Adrenal gland (tissue), 12 donors: ENCODE results near the gene ETNK2. TPM values are rescaled to one million over a fixed set of nuclear protein-coding genes. Genes with fewer than 3 reads are reported as not detected.

Source experiments
- DNase-seq, 7 donors: peaks; one replicate each; pipeline ENCODE4 v3.0.0-alpha.2; 2019 to 2020
- H3K27ac ChIP-seq, 5 donors: fragments of 200-600 bp; sonication (generic) in 4 of 5; 1 replicate in 3 of 5; 2 replicates in 2 of 5; pipeline versions ENCODE4 v1.5.1 to v1.8.0; 2016 to 2020; ENCODE audit warnings: mild to moderate bottlenecking in 1 of 5
- H3K27me3 ChIP-seq: fragments of 200-600 bp; 2 replicates; pipeline ENCODE4 v1.8.0; 2021
- H3K36me3 ChIP-seq, 2 donors: fragments of 200-600 bp; replicated peaks in 1 of 2; 1 replicate in 1 of 2; 2 replicates in 1 of 2; pipeline versions ENCODE4 v1.5.1 to v1.8.0; 2018 to 2022
- H3K4me1 ChIP-seq, 2 donors: fragments of 200-600 bp; replicated peaks in 1 of 2; 1 replicate in 1 of 2; 2 replicates in 1 of 2; pipeline versions ENCODE4 v1.5.1 to v1.8.0; 2018 to 2021
- H3K4me3 ChIP-seq, 4 donors: fragments of 200-600 bp; sonication (generic) in 3 of 4; one replicate each; pipeline ENCODE4 v1.5.1; 2016 to 2018
- H3K9me3 ChIP-seq, 3 donors: fragments of 200-600 bp; sonication (generic) in 1 of 3; replicated peaks in 1 of 3; 1 replicate in 2 of 3; 2 replicates in 1 of 3; pipeline versions ENCODE4 v1.5.1 to v1.8.0; 2016 to 2021
- POLR2A ChIP-seq, 2 donors: fragments of 450-650 bp; IDR thresholded peaks; one replicate each; pipeline ENCODE4 v1.6.1; 2017; ENCODE audit warnings: antibody characterized with exemption in 2 of 2, mild to moderate bottlenecking in 2 of 2, moderate library complexity in 1 of 2
- WGBS, 4 donors: extraction: QIAGEN DNeasy Blood & Tissue Kit in 2 of 4; methylation state at CpG; one replicate each; pipeline versions ENCODE4 v1.1.5 to v1.1.7; 2013 to 2017; 5-methylcytosine and 5-hydroxymethylcytosine counted together
- intact Hi-C, 2 donors: fragments of 100-400 bp; cut with DNase I; formaldehyde crosslinking; loops; one replicate each; pipeline versions ENCODE4 v1.14.1 to v1.15.0; 2022 to 2023
- polyA plus RNA-seq, 3 donors: library from polyadenylated mRNA; stranded (reverse); fragments of 200-250 nt in 2 of 3; fragments of 350-450 nt in 1 of 3; fragmentation: Illumina TruSeq in 1 of 3; extraction: RNeasy Lipid Tissue Mini Kit (QIAGEN cat#74804) in 1 of 3; gene quantifications; one replicate each; pipeline ENCODE4 v1.2.3, GENCODE V29; 2013 to 2014
- total RNA-seq, 9 donors: library from RNA; depleted of rRNA in 4 of 9; stranded (reverse); fragments of >200 nt in 4 of 9; fragments of 120-200 nt in 1 of 9; fragmentation: NEBNext Ultra II Directional in 1 of 9; extraction: Animal tissue kit (Norgen Biotek cat#: 25700) in 1 of 9; gene quantifications; one replicate each; pipeline versions ENCODE4 v1.1.0 to v1.2.4, GENCODE V29; 2013 to 2023
- TF ChIP-seq, protein P1 (sequence below), 6 experiments: fragments of 450-650 bp in 4 of 6; fragments of 200-600 bp in 2 of 6; sonication (generic) in 1 of 6; IDR thresholded peaks; 1 replicate in 5 of 6; 2 replicates in 1 of 6; pipeline versions ENCODE4 v1.5.1 to v1.8.0; 2016 to 2021; ENCODE audit warnings: antibody characterized with exemption in 6 of 6, mild to moderate bottlenecking in 2 of 6, moderate library complexity in 1 of 6
- donor health status: healthy with polysubstance abuse.
- donor health status: Bipolar disorder and iron deficiency.
- donor health status: DM: yes; HTN: yes; CAD: no.
- donor health status: DM: no; HTN: no; CAD: no.
- donor health status: DM: no; HTN: no; CAD: no.
- donor health status: DM: yes; HTN: yes; CAD: no.

Gene ETNK2
- total and polyA plus RNA-seq, 12 donors: 3.1 to 78.6 (median 9.3) TPM

DNA sequence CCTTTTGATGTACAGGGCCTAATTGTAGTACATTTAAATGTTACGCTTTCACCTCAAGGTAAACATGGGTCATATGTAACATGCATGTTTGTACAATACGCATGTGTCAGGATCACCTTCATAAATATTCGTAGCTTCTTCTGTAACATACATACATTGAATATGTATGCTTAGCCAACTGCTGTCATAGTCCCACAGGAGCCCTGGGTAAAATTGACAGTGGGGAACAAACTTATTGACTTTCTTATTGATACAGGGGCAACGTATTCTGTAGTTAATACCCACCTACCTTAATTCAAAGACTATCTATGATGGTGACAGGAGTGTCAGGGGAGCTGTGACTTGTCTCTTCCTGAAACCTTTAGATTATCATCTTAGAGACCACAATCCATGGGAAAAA, 18.0 kb upstream of the ETNK2 start:
- Histone ChIP-seq H3K4me1 (no peaks in the 10 kb centered on the region), H3K27me3 (no peaks in the 10 kb centered on the region), H3K4me3 (no peak overlapping the region), H3K27ac (no peak overlapping the region), H3K36me3 (no peaks in the 10 kb centered on the region), H3K9me3 (peaks cover 0 to 4% (median 0%) of the 10 kb centered on the region in 3 donors)
- TF ChIP-seq POLR2A (IDR thresholded peaks at IDR 0.05): no peak
- TF ChIP-seq, protein P1, sequence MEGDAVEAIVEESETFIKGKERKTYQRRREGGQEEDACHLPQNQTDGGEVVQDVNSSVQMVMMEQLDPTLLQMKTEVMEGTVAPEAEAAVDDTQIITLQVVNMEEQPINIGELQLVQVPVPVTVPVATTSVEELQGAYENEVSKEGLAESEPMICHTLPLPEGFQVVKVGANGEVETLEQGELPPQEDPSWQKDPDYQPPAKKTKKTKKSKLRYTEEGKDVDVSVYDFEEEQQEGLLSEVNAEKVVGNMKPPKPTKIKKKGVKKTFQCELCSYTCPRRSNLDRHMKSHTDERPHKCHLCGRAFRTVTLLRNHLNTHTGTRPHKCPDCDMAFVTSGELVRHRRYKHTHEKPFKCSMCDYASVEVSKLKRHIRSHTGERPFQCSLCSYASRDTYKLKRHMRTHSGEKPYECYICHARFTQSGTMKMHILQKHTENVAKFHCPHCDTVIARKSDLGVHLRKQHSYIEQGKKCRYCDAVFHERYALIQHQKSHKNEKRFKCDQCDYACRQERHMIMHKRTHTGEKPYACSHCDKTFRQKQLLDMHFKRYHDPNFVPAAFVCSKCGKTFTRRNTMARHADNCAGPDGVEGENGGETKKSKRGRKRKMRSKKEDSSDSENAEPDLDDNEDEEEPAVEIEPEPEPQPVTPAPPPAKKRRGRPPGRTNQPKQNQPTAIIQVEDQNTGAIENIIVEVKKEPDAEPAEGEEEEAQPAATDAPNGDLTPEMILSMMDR (IDR thresholded peaks at IDR 0.05): no peak
- DNase-seq: no peak
- intact Hi-C loops: no loop called here
- 82 to 95% (median 87%) methylated on average over 4 of the region's 4 CpGs for WGBS, 4 donors

DNA sequence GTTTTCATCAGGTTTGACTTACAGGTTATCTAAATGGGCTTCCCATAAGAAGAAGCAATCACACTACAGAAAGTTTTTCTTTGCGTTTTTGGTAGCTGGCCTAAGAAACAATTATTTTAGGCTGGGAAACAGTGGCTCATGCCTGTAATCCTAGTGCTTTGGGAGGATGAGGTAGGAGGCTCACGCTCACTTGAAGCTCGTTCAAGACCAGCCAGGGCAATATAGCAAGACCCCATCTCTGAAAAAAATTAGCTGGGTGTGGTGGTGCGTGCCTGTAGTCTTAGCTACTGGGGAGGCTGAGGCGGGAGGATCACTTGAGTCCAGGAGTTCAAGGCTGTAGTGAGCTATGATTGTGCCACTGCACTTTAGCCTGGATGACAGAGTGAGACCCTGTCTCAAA, 15.9 kb upstream of the ETNK2 start:
- WGBS, 4 donors: 69 to 93% (median 85%) methylated on average over 5 of the region's 5 CpGs
- TF ChIP-seq, protein P1 (IDR thresholded peaks at IDR 0.05): no peak
- no peak for TF ChIP-seq POLR2A (IDR thresholded peaks at IDR 0.05)
- H3K27me3 ChIP-seq: no peaks in the 10 kb centered on the region
- intact Hi-C loops: no loop called here
- no peaks in the 10 kb centered on the region for H3K4me1 ChIP-seq
- DNase-seq: no peak
- no peak overlapping the region for H3K4me3 ChIP-seq
- no peaks in the 10 kb centered on the region for H3K36me3 ChIP-seq
- peaks cover 0 to 4% (median 0%) of the 10 kb centered on the region in 3 donors for H3K9me3 ChIP-seq
- no peak overlapping the region for H3K27ac ChIP-seq

DNA sequence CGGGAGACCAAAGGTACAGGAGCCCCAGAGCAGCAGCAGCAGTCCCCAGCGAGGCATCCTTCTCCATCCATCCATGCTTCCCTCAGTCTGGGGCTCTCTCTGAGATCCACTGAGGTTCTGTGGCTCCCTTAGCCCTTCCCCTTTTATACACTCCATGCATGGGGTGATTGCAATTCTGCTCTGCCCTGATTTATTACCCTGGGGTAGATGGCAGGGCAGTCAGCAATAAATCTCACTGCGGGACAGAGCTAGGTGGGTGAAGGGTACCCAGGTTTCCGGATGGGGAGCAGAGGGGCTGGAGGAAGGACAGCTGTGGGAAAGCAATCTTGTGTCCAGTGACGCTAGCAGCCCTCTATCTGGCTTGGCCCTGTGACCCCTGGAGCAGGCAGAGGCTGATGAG, 14.4 kb upstream of the ETNK2 start, which contains the start of gene REN:
TSS of gene REN (minus strand) at position 119 of the 400 bp plus-strand sequence. CDS start at position 75, 44 bp downstream.
- no peak for TF ChIP-seq POLR2A (IDR thresholded peaks at IDR 0.05)
- TF ChIP-seq, protein P1 (IDR thresholded peaks at IDR 0.05): no peak
- intact Hi-C loops: no loop called here
- Histone ChIP-seq H3K27me3 (no peaks in the 10 kb centered on the region), H3K36me3 (no peaks in the 10 kb centered on the region), H3K27ac (no peak within 1 kb of the TSS), H3K9me3 (peaks cover 0 to 4% (median 0%) of the 10 kb centered on the region in 3 donors), H3K4me1 (no peaks in the 10 kb centered on the region), H3K4me3 (no peak within 1 kb of the TSS)
- DNase-seq: no peak
- 55 to 64% (median 58%) methylated on average over 5 of the region's 5 CpGs for WGBS, 4 donors

DNA sequence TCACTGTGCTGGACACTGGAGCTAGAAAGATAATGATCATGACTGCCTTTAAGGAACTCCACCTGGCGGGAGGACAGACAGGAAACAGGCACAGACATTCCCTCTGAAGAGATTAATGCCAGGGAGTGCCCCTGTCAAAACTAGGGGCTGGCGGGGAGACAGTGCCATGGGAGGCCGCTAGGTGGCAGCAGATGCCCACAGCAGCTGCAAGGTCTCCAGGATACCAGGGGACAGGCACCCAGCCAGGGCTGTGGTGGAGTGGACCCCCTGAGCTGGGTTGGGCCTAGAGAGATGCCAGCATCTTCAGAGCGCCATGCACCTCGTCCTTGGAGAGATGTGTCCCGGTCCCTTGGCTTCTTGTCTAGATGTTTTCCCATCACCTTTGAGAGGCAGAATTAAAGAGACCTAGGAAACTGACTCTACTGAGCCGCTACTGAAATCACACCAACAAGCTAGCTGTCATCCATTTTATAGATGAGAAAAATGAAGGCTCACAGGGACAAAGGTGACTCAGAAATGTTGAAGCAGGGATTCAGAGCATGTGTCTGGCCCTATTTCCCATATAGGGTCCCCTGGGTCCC, 10.7 kb upstream of the ETNK2 start:
- no peaks in the 10 kb centered on the region for H3K9me3 ChIP-seq
- 10 to 27% (median 14%) methylated on average over 3 to 7 of the region's 7 CpGs for WGBS, 4 donors
- H3K36me3 ChIP-seq: no peaks in the 10 kb centered on the region
- H3K27me3 ChIP-seq: no peaks in the 10 kb centered on the region
- no peak overlapping the region for H3K27ac ChIP-seq
- TF ChIP-seq POLR2A (IDR thresholded peaks at IDR 0.05): no peak
- TF ChIP-seq, protein P1 (IDR thresholded peaks at IDR 0.05): peak; percentile 96 to 100 (median 97)
- intact Hi-C loops: loop anchor here (5.0 kb wide), 2 partner anchors 40 to 200 kb away; no protein-coding TSS in a partner anchor
- H3K4me3 ChIP-seq: no peak overlapping the region
- DNase-seq: peak; percentile 71 to 91 (median 80)
- no peaks in the 10 kb centered on the region for H3K4me1 ChIP-seq
